GM23338 (cell line): ENCODE data around the gene DUS3L. TPM values are rescaled to one million over a fixed set of nuclear protein-coding genes. Genes with fewer than 3 reads are reported as not detected.

Source experiments
- ATAC-seq: fragments of 200-7000 bp; cut with Tn5 transposase; 3 replicates; pipeline ENCODE4 v1.9.1; 2020
- DNase-seq: peaks from one replicate; pipeline ENCODE4 v3.0.0-alpha.2; 2015; ENCODE audit warnings: low spot score
- H2AFZ ChIP-seq: fragments of 200-600 bp; sonication (generic); 2 replicates; pipeline ENCODE4 v1.8.0; 2016; ENCODE audit warnings: antibody characterized with exemption, mild to moderate bottlenecking, moderate library complexity
- H3F3A ChIP-seq: fragments of 200-600 bp; sonication (generic); replicated peaks from 2 replicates; pipeline ENCODE4 v1.8.0; 2017; ENCODE audit warnings: antibody characterized with exemption, mixed run types, low read depth
- H3K27ac ChIP-seq: fragments of 200-600 bp; sonication (generic); 2 replicates; pipeline ENCODE4 v1.6.1; 2016; ENCODE audit warnings: low read depth
- H3K27me3 ChIP-seq: fragments of 200-600 bp; sonication (generic); 2 replicates; pipeline ENCODE4 v1.8.0; 2016; ENCODE audit warnings: mild to moderate bottlenecking, mixed run types, moderate library complexity; ENCODE audit not compliant: insufficient read depth
- H3K36me3 ChIP-seq: fragments of 200-600 bp; sonication (generic); 2 replicates; pipeline ENCODE4 v1.8.0; 2016; ENCODE audit warnings: mild to moderate bottlenecking; ENCODE audit not compliant: insufficient read depth
- H3K4me1 ChIP-seq: fragments of 200-600 bp; sonication (generic); 2 replicates; pipeline ENCODE4 v1.8.0; 2016; ENCODE audit warnings: mild to moderate bottlenecking, moderate library complexity; ENCODE audit not compliant: insufficient read depth
- H3K4me2 ChIP-seq: fragments of 200-600 bp; sonication (generic); 2 replicates; pipeline ENCODE4 v1.7.1; 2017; ENCODE audit warnings: mixed run types
- H3K4me3 ChIP-seq: fragments of 200-600 bp; sonication (generic); 2 replicates; pipeline ENCODE4 v1.6.1; 2016; ENCODE audit warnings: mixed run types
- H3K79me2 ChIP-seq: fragments of 200-600 bp; sonication (generic); replicated peaks from 2 replicates; pipeline ENCODE4 v1.8.0; 2017; ENCODE audit warnings: mild to moderate bottlenecking; ENCODE audit not compliant: insufficient read depth
- H3K9me2 ChIP-seq: fragments of 200-600 bp; sonication (generic); 2 replicates; pipeline ENCODE4 v1.8.0; 2017; ENCODE audit not compliant: insufficient read depth
- H4K20me1 ChIP-seq: fragments of 200-600 bp; sonication (generic); replicated peaks from 2 replicates; pipeline ENCODE4 v1.8.0; 2017; ENCODE audit warnings: mild to moderate bottlenecking; ENCODE audit not compliant: insufficient read depth
- H3K27ac Mint-ChIP-seq: 2 replicates; pipeline ENCODE4 v1.8.0; 2020; ENCODE audit warnings: inconsistent platforms, mild to moderate bottlenecking, moderate library complexity, mixed read lengths
- H3K27me3 Mint-ChIP-seq: 3 replicates; pipeline ENCODE4 v1.8.0; 2022; ENCODE audit warnings: low read depth, mild to moderate bottlenecking, moderate library complexity, mixed read lengths, inconsistent platforms; ENCODE audit not compliant: insufficient read depth, poor library complexity
- H3K36me3 Mint-ChIP-seq: 3 replicates; pipeline ENCODE4 v1.8.0; 2021; ENCODE audit warnings: low read depth, mild to moderate bottlenecking, inconsistent platforms, moderate library complexity, mixed read lengths
- H3K4me1 Mint-ChIP-seq: 3 replicates; pipeline ENCODE4 v1.8.0; 2020; ENCODE audit warnings: mild to moderate bottlenecking, inconsistent platforms, mixed read lengths
- H3K4me3 Mint-ChIP-seq: 3 replicates; pipeline ENCODE4 v1.8.0; 2021; ENCODE audit warnings: moderate library complexity, mild to moderate bottlenecking, inconsistent platforms, mixed read lengths
- H3K9me3 Mint-ChIP-seq: 3 replicates; pipeline ENCODE4 v1.8.0; 2020; ENCODE audit warnings: moderate library complexity, mild to moderate bottlenecking, inconsistent platforms, mixed read lengths
- CREB1 ChIP-seq: fragments of 250-450 bp; sonication (Bioruptor Pico); IDR thresholded peaks from 2 replicates; pipeline ENCODE4 v1.5.0; 2020; ENCODE audit warnings: low read depth, mild to moderate bottlenecking, moderate library complexity
- EZH2 ChIP-seq: fragments of 200-600 bp; sonication (generic); IDR thresholded peaks from one replicate; pipeline ENCODE4 v1.8.0; 2017; ENCODE audit warnings: antibody characterized with exemption, mild to moderate bottlenecking, low read depth; ENCODE audit not compliant: unreplicated experiment
- EZH2phosphoT487 ChIP-seq: fragments of 200-600 bp; sonication (generic); IDR thresholded peaks from one replicate; pipeline ENCODE4 v1.8.1; 2018; ENCODE audit warnings: antibody characterized with exemption; ENCODE audit not compliant: unreplicated experiment
- JUNB ChIP-seq: IDR thresholded peaks from one replicate; pipeline ENCODE4 v1.6.1; 2016; ENCODE audit warnings: antibody characterized with exemption; ENCODE audit not compliant: unreplicated experiment
- NANOG ChIP-seq: IDR thresholded peaks from 2 replicates; pipeline ENCODE4 v1.6.1; 2016; ENCODE audit warnings: antibody characterized with exemption, borderline replicate concordance
- POLR2AphosphoS5 ChIP-seq: IDR thresholded peaks from 2 replicates; pipeline ENCODE4 v1.6.1; 2016; ENCODE audit warnings: antibody characterized with exemption, low read depth
- STAT1 ChIP-seq: IDR thresholded peaks from one replicate; pipeline ENCODE4 v1.6.1; 2016; ENCODE audit warnings: antibody characterized with exemption; ENCODE audit not compliant: unreplicated experiment
- ZNF114 ChIP-seq: fragments of 250-450 bp; sonication (Bioruptor Pico); IDR thresholded peaks from 2 replicates; pipeline ENCODE4 v1.5.0; 2020; ENCODE audit warnings: mild to moderate bottlenecking, moderate library complexity
- ZNF331 ChIP-seq: fragments of 250-450 bp; sonication (Bioruptor Pico); IDR thresholded peaks from 2 replicates; pipeline ENCODE4 v1.5.0; 2020; ENCODE audit warnings: low read depth, mild to moderate bottlenecking, moderate library complexity
- polyA plus RNA-seq: library from polyadenylated mRNA; unstranded; fragments of >200 nt; fragmentation: Nextera tagmentation; extraction: Ambion mirVana; gene quantifications from 2 replicates; pipeline ENCODE4 v1.2.1, GENCODE V29; 2016
- total RNA-seq: library from RNA; depleted of rRNA; stranded (reverse); fragments of >200 nt; shearing (Covaris generic); gene quantifications from 2 replicates; pipeline ENCODE4 v1.2.3, GENCODE V29; 2014
- TF ChIP-seq, protein P1 (sequence below), 2 experiments: fragments of 200-600 bp in 1 of 2; sonication (generic) in 1 of 2; conservative IDR thresholded peaks; 2 replicates each; pipeline versions ENCODE4 v1.5.1 to v1.6.1; 2016 to 2017; ENCODE audit warnings: antibody characterized with exemption in 2 of 2, low read depth in 2 of 2, mild to moderate bottlenecking in 2 of 2, moderate library complexity in 1 of 2
- TF ChIP-seq, protein P2 (sequence below): IDR thresholded peaks from 2 replicates; pipeline ENCODE4 v1.6.1; 2016; ENCODE audit warnings: antibody characterized with exemption
- TF ChIP-seq, protein P3 (sequence below): IDR thresholded peaks from one replicate; pipeline ENCODE4 v1.6.1; 2018; ENCODE audit warnings: antibody characterized with exemption; ENCODE audit not compliant: unreplicated experiment
- TF ChIP-seq, protein P4 (sequence below): fragments of 250-450 bp; sonication (Bioruptor Pico); IDR thresholded peaks from 2 replicates; pipeline ENCODE4 v1.5.0; 2020; ENCODE audit warnings: mild to moderate bottlenecking, moderate library complexity

The DUS3L gene
- total and polyA plus RNA-seq, 2 experiments from 2014 or later, result 26.2 to 53.0 TPM

DNA sequence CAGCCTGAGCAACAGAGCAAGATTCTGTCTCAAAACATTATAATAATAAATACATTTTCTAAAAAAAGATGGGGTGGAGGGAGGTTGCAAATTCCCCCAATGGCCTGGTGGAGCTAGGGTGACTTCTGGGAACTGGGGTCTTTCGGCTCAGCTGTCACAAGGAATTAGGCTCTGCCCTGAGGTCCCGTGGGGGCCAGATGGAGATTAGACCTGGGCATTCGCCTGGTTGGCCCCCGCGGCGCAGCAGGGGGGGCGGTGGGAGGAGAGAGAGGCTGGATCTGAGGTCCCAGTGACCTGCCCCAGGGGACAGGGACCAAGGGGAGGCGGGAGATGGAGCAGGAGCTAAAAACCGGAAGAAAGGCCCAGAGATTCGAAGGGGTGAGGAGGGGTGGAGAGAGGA lies 33.8 kb upstream of the DUS3L start:
- H3K9me2 ChIP-seq, result no peaks in the 10 kb centered on the region
- H3K27me3 ChIP-seq, result no peaks in the 10 kb centered on the region
- no peak overlapping the region for H2AFZ ChIP-seq
- peaks cover 21% of the 10 kb centered on the region for H3K27me3 Mint-ChIP-seq
- H3K36me3 ChIP-seq, result no peaks in the 10 kb centered on the region
- H3K27ac ChIP-seq, result no peak overlapping the region
- no peak for TF ChIP-seq POLR2AphosphoS5
- no peak for TF ChIP-seq CREB1 (CRISPR knock-in tag)
- TF ChIP-seq NANOG, result no peak
- TF ChIP-seq, protein P1, sequence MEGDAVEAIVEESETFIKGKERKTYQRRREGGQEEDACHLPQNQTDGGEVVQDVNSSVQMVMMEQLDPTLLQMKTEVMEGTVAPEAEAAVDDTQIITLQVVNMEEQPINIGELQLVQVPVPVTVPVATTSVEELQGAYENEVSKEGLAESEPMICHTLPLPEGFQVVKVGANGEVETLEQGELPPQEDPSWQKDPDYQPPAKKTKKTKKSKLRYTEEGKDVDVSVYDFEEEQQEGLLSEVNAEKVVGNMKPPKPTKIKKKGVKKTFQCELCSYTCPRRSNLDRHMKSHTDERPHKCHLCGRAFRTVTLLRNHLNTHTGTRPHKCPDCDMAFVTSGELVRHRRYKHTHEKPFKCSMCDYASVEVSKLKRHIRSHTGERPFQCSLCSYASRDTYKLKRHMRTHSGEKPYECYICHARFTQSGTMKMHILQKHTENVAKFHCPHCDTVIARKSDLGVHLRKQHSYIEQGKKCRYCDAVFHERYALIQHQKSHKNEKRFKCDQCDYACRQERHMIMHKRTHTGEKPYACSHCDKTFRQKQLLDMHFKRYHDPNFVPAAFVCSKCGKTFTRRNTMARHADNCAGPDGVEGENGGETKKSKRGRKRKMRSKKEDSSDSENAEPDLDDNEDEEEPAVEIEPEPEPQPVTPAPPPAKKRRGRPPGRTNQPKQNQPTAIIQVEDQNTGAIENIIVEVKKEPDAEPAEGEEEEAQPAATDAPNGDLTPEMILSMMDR (conservative IDR thresholded peaks at IDR 0.05; ENCODE audit: low read depth in 2 of 2), result no peak
- TF ChIP-seq, protein P2, sequence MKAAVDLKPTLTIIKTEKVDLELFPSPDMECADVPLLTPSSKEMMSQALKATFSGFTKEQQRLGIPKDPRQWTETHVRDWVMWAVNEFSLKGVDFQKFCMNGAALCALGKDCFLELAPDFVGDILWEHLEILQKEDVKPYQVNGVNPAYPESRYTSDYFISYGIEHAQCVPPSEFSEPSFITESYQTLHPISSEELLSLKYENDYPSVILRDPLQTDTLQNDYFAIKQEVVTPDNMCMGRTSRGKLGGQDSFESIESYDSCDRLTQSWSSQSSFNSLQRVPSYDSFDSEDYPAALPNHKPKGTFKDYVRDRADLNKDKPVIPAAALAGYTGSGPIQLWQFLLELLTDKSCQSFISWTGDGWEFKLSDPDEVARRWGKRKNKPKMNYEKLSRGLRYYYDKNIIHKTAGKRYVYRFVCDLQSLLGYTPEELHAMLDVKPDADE, result no peak
- TF ChIP-seq EZH2, result no peak
- TF ChIP-seq ZNF114, result no peak
- TF ChIP-seq EZH2phosphoT487, result no peak
- TF ChIP-seq, protein P3, sequence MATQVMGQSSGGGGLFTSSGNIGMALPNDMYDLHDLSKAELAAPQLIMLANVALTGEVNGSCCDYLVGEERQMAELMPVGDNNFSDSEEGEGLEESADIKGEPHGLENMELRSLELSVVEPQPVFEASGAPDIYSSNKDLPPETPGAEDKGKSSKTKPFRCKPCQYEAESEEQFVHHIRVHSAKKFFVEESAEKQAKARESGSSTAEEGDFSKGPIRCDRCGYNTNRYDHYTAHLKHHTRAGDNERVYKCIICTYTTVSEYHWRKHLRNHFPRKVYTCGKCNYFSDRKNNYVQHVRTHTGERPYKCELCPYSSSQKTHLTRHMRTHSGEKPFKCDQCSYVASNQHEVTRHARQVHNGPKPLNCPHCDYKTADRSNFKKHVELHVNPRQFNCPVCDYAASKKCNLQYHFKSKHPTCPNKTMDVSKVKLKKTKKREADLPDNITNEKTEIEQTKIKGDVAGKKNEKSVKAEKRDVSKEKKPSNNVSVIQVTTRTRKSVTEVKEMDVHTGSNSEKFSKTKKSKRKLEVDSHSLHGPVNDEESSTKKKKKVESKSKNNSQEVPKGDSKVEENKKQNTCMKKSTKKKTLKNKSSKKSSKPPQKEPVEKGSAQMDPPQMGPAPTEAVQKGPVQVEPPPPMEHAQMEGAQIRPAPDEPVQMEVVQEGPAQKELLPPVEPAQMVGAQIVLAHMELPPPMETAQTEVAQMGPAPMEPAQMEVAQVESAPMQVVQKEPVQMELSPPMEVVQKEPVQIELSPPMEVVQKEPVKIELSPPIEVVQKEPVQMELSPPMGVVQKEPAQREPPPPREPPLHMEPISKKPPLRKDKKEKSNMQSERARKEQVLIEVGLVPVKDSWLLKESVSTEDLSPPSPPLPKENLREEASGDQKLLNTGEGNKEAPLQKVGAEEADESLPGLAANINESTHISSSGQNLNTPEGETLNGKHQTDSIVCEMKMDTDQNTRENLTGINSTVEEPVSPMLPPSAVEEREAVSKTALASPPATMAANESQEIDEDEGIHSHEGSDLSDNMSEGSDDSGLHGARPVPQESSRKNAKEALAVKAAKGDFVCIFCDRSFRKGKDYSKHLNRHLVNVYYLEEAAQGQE, result no peak
- no peak for TF ChIP-seq STAT1
- TF ChIP-seq ZNF331, result no peak
- TF ChIP-seq JUNB, result no peak
- TF ChIP-seq, protein P4, sequence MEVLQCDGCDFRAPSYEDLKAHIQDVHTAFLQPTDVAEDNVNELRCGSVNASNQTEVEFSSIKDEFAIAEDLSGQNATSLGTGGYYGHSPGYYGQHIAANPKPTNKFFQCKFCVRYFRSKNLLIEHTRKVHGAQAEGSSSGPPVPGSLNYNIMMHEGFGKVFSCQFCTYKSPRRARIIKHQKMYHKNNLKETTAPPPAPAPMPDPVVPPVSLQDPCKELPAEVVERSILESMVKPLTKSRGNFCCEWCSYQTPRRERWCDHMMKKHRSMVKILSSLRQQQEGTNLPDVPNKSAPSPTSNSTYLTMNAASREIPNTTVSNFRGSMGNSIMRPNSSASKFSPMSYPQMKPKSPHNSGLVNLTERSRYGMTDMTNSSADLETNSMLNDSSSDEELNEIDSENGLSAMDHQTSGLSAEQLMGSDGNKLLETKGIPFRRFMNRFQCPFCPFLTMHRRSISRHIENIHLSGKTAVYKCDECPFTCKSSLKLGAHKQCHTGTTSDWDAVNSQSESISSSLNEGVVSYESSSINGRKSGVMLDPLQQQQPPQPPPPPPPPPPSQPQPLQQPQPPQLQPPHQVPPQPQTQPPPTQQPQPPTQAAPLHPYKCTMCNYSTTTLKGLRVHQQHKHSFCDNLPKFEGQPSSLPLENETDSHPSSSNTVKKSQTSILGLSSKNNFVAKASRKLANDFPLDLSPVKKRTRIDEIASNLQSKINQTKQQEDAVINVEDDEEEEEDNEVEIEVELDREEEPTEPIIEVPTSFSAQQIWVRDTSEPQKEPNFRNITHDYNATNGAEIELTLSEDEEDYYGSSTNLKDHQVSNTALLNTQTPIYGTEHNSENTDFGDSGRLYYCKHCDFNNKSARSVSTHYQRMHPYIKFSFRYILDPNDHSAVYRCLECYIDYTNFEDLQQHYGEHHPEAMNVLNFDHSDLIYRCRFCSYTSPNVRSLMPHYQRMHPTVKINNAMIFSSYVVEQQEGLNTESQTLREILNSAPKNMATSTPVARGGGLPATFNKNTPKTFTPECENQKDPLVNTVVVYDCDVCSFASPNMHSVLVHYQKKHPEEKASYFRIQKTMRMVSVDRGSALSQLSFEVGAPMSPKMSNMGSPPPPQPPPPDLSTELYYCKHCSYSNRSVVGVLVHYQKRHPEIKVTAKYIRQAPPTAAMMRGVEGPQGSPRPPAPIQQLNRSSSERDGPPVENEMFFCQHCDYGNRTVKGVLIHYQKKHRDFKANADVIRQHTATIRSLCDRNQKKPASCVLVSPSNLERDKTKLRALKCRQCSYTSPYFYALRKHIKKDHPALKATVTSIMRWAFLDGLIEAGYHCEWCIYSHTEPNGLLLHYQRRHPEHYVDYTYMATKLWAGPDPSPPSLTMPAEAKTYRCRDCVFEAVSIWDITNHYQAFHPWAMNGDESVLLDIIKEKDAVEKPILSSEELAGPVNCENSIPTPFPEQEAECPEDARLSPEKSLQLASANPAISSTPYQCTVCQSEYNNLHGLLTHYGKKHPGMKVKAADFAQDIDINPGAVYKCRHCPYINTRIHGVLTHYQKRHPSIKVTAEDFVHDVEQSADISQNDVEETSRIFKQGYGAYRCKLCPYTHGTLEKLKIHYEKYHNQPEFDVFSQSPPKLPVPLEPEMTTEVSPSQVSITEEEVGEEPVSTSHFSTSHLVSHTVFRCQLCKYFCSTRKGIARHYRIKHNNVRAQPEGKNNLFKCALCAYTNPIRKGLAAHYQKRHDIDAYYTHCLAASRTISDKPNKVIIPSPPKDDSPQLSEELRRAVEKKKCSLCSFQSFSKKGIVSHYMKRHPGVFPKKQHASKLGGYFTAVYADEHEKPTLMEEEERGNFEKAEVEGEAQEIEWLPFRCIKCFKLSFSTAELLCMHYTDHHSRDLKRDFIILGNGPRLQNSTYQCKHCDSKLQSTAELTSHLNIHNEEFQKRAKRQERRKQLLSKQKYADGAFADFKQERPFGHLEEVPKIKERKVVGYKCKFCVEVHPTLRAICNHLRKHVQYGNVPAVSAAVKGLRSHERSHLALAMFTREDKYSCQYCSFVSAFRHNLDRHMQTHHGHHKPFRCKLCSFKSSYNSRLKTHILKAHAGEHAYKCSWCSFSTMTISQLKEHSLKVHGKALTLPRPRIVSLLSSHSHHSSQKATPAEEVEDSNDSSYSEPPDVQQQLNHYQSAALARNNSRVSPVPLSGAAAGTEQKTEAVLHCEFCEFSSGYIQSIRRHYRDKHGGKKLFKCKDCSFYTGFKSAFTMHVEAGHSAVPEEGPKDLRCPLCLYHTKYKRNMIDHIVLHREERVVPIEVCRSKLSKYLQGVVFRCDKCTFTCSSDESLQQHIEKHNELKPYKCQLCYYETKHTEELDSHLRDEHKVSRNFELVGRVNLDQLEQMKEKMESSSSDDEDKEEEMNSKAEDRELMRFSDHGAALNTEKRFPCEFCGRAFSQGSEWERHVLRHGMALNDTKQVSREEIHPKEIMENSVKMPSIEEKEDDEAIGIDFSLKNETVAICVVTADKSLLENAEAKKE (CRISPR knock-in tag), result no peak
- H3K4me1 ChIP-seq, result peaks cover 4% of the 10 kb centered on the region; the same call in 1 of the 2 replicates
- no peaks in the 10 kb centered on the region for H4K20me1 ChIP-seq
- H3K36me3 Mint-ChIP-seq, result no peaks in the 10 kb centered on the region
- DNase-seq (no peak), ATAC-seq (no peak)
- peaks cover 7% of the 10 kb centered on the region for H3K4me1 Mint-ChIP-seq
- no peak overlapping the region for H3K4me2 ChIP-seq
- H3K9me3 Mint-ChIP-seq, result peaks cover 2% of the 10 kb centered on the region; the same call in 1 of the 3 replicates
- H3K4me3 Mint-ChIP-seq, result no peak overlapping the region
- H3K27ac Mint-ChIP-seq, result no peak overlapping the region
- no peak overlapping the region for H3K4me3 ChIP-seq
- no peaks in the 10 kb centered on the region for H3K79me2 ChIP-seq
- no peaks in the 10 kb centered on the region for H3F3A ChIP-seq
